HUES6 (cell line): ENCODE measurements around the gene UQCRH.

Experiments
- H3K27ac ChIP-seq: 2 replicates; pipeline ENCODE4 v1.7.0; 2013; ENCODE audit warnings: low read depth, mild to moderate bottlenecking, low read length, inconsistent platforms
- H3K27me3 ChIP-seq: 2 replicates; pipeline ENCODE4 v1.6.1; 2013; ENCODE audit warnings: low read length; ENCODE audit not compliant: control insufficient read depth, insufficient read depth
- H3K36me3 ChIP-seq: 2 replicates; pipeline ENCODE4 v1.6.1; 2013; ENCODE audit warnings: low read length; ENCODE audit not compliant: control insufficient read depth, insufficient read depth
- H3K4me1 ChIP-seq: 2 replicates; pipeline ENCODE4 v1.6.1; 2013; ENCODE audit warnings: low read length; ENCODE audit not compliant: control insufficient read depth, insufficient read depth
- H3K4me3 ChIP-seq: 2 replicates; pipeline ENCODE4 v1.5.1; 2013; ENCODE audit warnings: low read depth, low read length
- H3K9ac ChIP-seq: one replicate; pipeline ENCODE4 v1.6.1; 2013; ENCODE audit warnings: mild to moderate bottlenecking, low read length
- H3K9me3 ChIP-seq: 2 replicates; pipeline ENCODE4 v1.6.1; 2013; ENCODE audit warnings: low read depth, low read length; ENCODE audit not compliant: control insufficient read depth, insufficient read depth

Gene UQCRH

DNA sequence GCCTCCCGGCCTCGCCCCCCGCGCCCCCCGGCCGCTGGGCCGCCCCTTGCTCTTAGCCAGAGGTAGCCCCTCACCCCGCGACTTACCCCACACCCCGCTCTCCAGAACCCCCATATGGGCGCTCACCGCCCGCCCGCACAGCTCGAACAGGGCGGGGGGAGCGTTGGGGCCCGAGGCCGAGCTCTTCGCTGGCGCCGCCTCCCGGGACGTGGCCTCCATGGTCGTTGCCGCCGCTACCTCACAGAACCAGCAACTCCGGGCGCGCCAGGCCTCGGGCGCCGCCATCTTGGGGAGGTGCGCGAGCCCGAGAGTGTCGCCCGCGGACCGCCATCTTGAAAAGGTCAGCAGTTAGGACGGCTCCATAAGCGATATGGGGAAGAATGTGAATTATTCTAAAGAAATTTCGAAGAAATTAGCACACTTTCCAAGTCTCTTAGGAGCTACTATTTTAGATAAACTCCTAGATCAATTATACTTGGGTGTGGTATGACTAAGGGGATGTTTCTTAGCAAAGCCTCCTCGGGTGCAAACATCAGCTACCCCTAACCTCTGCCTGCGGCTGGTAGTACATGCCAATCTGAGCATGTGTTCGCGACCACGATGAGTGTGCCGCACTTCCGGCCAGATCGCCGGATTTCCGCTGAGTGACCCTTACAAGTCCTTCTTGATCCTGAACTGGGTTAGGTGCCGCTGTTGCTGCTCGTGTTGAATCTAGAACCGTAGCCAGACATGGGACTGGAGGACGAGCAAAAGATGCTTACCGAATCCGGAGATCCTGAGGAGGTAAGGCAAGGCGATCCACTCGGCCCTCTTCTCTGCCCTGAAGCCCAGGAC, at the start of gene UQCRH, which contains the start of gene LRRC41:
UQCRH (plus strand) TSS at position 661 of the 834 bp plus-strand sequence; CDS start at position 730, 69 bp downstream.
LRRC41 (minus strand) TSS at position 579 of the 834 bp plus-strand sequence; CDS start at position 285, 294 bp downstream.
- H3K9me3 ChIP-seq, result no peaks in the 10 kb centered on the region
- H3K27ac ChIP-seq, result peak within 1 kb of the TSS; percentile 99
- peak within 1 kb of the TSS; percentile 93 for H3K9ac ChIP-seq
- H3K36me3 ChIP-seq, result peaks cover 15% of the 10 kb centered on the region
- H3K27me3 ChIP-seq, result no peaks in the 10 kb centered on the region
- peak within 1 kb of the TSS; percentile 85 for H3K4me3 ChIP-seq
- H3K4me1 ChIP-seq, result peaks cover 40% of the 10 kb centered on the region

GRCh38 chr1:46254668-46255067, 48.8 kb upstream of the UQCRH start:
- Histone ChIP-seq H3K36me3 (peaks cover 82% of the 10 kb centered on the region), H3K27ac (no peak overlapping the region; the same call in 1 of the 2 replicates), H3K4me1 (peaks cover 4% of the 10 kb centered on the region; the same call in 1 of the 2 replicates), H3K9ac (no peak overlapping the region), H3K4me3 (no peak overlapping the region), H3K9me3 (no peaks in the 10 kb centered on the region), H3K27me3 (no peaks in the 10 kb centered on the region)

GRCh38 chr1:46256523-46256922, 47.0 kb upstream of the UQCRH start:
- H3K9ac ChIP-seq, result no peak overlapping the region
- no peaks in the 10 kb centered on the region for H3K9me3 ChIP-seq
- no peak overlapping the region for H3K4me3 ChIP-seq
- H3K27me3 ChIP-seq, result no peaks in the 10 kb centered on the region
- peaks cover 84% of the 10 kb centered on the region for H3K36me3 ChIP-seq
- H3K27ac ChIP-seq, result no peak overlapping the region
- H3K4me1 ChIP-seq, result peaks cover 4% of the 10 kb centered on the region; the same call in 1 of the 2 replicates

GRCh38 chr1:46262508-46262907, 41.0 kb upstream of the UQCRH start:
- Histone ChIP-seq H3K9me3 (no peaks in the 10 kb centered on the region), H3K27ac (no peak overlapping the region), H3K4me1 (no peaks in the 10 kb centered on the region), H3K27me3 (no peaks in the 10 kb centered on the region), H3K9ac (no peak overlapping the region), H3K4me3 (no peak overlapping the region), H3K36me3 (peaks cover 92% of the 10 kb centered on the region)

DNA sequence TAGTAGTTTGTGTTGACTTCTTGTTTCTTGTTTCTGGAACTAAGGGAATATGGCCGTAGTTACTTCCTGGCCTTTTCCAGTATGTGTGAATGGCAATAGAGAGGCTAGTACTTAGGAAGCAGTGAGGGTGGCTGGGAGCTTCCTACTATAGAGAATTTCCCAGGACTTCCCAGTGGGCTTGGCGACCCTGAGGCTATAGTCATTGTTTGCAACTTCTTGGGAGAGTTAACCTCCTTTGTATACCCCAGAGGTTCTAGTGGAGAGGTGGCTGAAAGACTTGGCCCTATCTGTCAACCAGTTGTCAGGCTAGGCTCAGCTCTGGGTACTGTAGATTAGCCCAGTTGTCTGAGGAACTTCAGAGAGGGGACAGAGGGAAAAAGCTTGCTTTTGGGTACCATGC, 40.4 kb upstream of the UQCRH start:
- Histone ChIP-seq H3K4me1 (no peaks in the 10 kb centered on the region), H3K9ac (no peak overlapping the region), H3K4me3 (no peak overlapping the region), H3K27me3 (no peaks in the 10 kb centered on the region), H3K36me3 (peaks cover 94% of the 10 kb centered on the region), H3K9me3 (no peaks in the 10 kb centered on the region), H3K27ac (no peak overlapping the region)

GRCh38 chr1:46268578-46268977, 34.9 kb upstream of the UQCRH start:
- H3K9ac ChIP-seq, result no peak overlapping the region
- H3K4me1 ChIP-seq, result no peaks in the 10 kb centered on the region
- no peaks in the 10 kb centered on the region for H3K9me3 ChIP-seq
- H3K36me3 ChIP-seq, result peaks cover 100% of the 10 kb centered on the region
- H3K27me3 ChIP-seq, result no peaks in the 10 kb centered on the region
- H3K4me3 ChIP-seq, result no peak overlapping the region
- no peak overlapping the region for H3K27ac ChIP-seq

- Histone ChIP-seq H3K4me1 (no peaks in the 10 kb centered on the region), H3K4me3 (no peak overlapping the region), H3K36me3 (peaks cover 99% of the 10 kb centered on the region), H3K27ac (no peak overlapping the region), H3K9ac (no peak overlapping the region), H3K27me3 (no peaks in the 10 kb centered on the region), H3K9me3 (no peaks in the 10 kb centered on the region)
These were observed 29.1 kb upstream of the UQCRH start for GRCh38 chr1:46274225-46275029.

DNA sequence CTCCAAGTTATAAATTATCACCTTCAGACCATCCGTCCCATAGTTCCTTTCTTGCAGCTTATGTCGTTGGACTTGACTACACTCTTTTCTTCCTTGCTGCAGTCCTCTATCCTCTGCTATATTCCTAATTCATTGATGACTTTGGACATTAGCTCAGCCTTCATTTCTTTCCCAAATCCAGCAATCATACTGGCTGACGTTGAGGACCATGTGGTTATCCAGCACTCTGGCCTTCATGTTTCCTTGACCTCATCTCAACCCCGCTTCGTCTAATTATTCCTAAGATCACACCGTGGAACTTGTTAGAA, 28.5 kb upstream of the UQCRH start:
- Histone ChIP-seq H3K4me3 (no peak overlapping the region), H3K4me1 (no peaks in the 10 kb centered on the region), H3K36me3 (peaks cover 99% of the 10 kb centered on the region), H3K27ac (no peak overlapping the region), H3K9me3 (no peaks in the 10 kb centered on the region), H3K27me3 (no peaks in the 10 kb centered on the region), H3K9ac (no peak overlapping the region)

DNA sequence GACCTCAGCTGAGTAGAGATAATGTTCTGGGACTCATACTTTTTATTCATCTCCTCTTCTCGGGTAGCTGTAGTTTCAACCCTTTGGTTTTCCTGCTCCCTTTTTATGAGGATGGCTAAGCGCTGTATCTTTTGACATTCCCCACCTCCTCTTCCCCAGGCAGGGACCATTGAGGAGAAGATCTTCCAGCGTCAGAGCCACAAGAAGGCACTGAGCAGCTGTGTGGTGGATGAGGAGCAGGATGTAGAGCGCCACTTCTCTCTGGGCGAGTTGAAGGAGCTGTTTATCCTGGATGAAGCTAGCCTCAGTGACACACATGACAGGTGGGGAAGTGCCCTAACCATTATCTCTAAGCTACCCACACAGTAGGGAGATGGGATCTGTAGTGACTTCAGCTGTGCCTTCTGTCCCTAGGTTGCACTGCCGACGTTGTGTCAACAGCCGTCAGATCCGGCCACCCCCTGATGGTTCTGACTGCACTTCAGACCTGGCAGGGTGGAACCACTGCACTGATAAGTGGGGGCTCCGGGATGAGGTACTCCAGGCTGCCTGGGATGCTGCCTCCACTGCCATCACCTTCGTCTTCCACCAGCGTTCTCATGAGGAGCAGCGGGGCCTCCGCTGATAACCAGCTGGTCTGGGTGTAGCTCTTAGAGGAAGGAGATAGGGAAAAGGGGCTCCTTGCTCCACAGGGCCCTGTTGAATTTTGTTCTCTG, 25.7 kb upstream of the UQCRH start:
- H3K4me1 ChIP-seq, result no peaks in the 10 kb centered on the region
- no peaks in the 10 kb centered on the region for H3K9me3 ChIP-seq
- no peak overlapping the region for H3K4me3 ChIP-seq
- no peak overlapping the region for H3K9ac ChIP-seq
- no peak overlapping the region for H3K27ac ChIP-seq
- H3K27me3 ChIP-seq, result no peaks in the 10 kb centered on the region
- H3K36me3 ChIP-seq, result peaks cover 96% of the 10 kb centered on the region

DNA sequence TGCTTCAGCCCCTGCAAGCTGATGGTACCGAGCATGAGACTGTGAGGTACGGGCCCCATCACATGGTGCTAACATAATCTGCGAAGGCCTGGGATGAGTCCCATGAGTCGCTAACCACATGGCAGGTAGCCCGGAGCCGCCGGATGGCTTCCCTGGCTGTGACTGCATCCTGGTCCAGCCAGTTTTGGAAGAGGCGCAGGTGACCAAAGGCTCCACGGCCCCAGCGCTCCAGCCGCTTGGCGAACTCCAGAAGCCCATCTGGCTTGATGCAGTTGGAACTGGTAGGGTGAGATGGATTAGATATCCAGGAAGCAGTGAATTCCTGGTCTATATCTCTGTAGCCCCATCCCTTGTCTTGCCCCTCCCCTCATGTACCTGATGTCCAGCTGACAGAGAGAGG, 24.7 kb upstream of the UQCRH start:
- Histone ChIP-seq H3K27ac (no peak overlapping the region), H3K4me3 (no peak overlapping the region), H3K36me3 (peaks cover 86% of the 10 kb centered on the region), H3K4me1 (no peaks in the 10 kb centered on the region), H3K27me3 (no peaks in the 10 kb centered on the region), H3K9ac (no peak overlapping the region), H3K9me3 (no peaks in the 10 kb centered on the region)
